Measurements from ENCODE around the gene F2RL3. TPM values are rescaled to one million over a fixed set of nuclear protein-coding genes. Genes with fewer than 3 reads are reported as not detected.

The F2RL3 gene
- polyA plus RNA-seq, 1 donor (not counting 4 experiments of a cell fraction or from before 2014, with no cell fraction given): not detected

DNA sequence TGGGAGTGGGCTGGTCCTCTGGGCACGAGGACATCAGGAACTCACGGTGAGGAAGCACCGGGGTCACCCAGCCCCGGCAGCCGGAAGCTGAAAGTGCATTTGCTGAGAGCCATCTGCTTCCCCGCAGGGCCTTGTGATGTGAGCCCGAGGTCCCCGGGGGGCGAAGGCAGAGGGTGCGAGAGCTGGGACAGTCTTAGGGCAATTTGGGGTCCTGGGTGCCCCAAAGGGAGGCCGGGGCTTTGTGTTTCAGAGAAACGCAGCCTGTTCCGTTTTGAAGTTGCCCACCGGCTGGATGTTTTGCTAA, 4.8 kb downstream of the F2RL3 start:
- Histone ChIP-seq H3K27ac (ENCODE audit: control insufficient read depth, insufficient read depth, low read length) (no peak overlapping the region), H2AFZ (ENCODE audit: control insufficient read depth, low read length) (no peak overlapping the region), H3K4me1 (ENCODE audit: control insufficient read depth, extremely low read depth, insufficient read depth, low read length) (no peaks in the 10 kb centered on the region), H3K27me3 (ENCODE audit: control insufficient read depth, extremely low read depth, insufficient read depth, low read length) (no peaks in the 10 kb centered on the region), H3K79me2 (ENCODE audit: control insufficient read depth, insufficient read depth, low read length) (no peaks in the 10 kb centered on the region), H3K9ac (ENCODE audit: control insufficient read depth, extremely low read depth, insufficient read depth, low read length) (no peak overlapping the region), H3K9me1 (ENCODE audit: control insufficient read depth, extremely low read depth, insufficient read depth, low read length) (no peaks in the 10 kb centered on the region), H3K9me3 (ENCODE audit: control insufficient read depth, low read depth, low read length) (no peaks in the 10 kb centered on the region), H4K20me1 (ENCODE audit: control insufficient read depth, extremely low read depth, insufficient read depth, low read length) (no peaks in the 10 kb centered on the region), H3K4me2 (ENCODE audit: control insufficient read depth, extremely low read depth, insufficient read depth, low read depth, low read length) (no peak overlapping the region), H3K36me3 (ENCODE audit: control insufficient read depth in 2 of 2, extremely low read depth in 1 of 2, insufficient read depth in 2 of 2, low read length in 2 of 2) (no peaks in the 10 kb centered on the region), H3K4me3 (ENCODE audit: control insufficient read depth in 2 of 3, extremely low read depth in 1 of 3, insufficient read depth in 2 of 3, low read depth in 1 of 3, low read length in 3 of 3) (no peak overlapping the region)
- dilution Hi-C loops (cut with MboI; ENCODE audit: extremely low pct_ligation_motif_present, low sequenced_read_pairs): no loop called here
- TF ChIP-seq EZH2 (IDR thresholded peaks at IDR 0.05; ENCODE audit: low read length) (no peak), CTCF (optimal IDR thresholded peaks at IDR 0.05 in 1 of 3, IDR thresholded peaks at IDR 0.05 in 1 of 3, conservative IDR thresholded peaks at IDR 0.05 in 1 of 3; ENCODE audit: extremely low read depth in 1 of 3, insufficient read depth in 2 of 3, low read length in 3 of 3) (no peak)
- FAIRE-seq (no peak), DNase-seq (ENCODE audit: low read depth, low spot score) (no peak)

GRCh38 chr19:16894080-16894479, 5.3 kb downstream of the F2RL3 start:
- Histone ChIP-seq H3K9ac (ENCODE audit: control insufficient read depth, extremely low read depth, insufficient read depth, low read length) (no peak overlapping the region), H3K4me3 (ENCODE audit: control insufficient read depth in 2 of 3, extremely low read depth in 1 of 3, insufficient read depth in 2 of 3, low read depth in 1 of 3, low read length in 3 of 3) (no peak overlapping the region), H2AFZ (ENCODE audit: control insufficient read depth, low read length) (no peak overlapping the region), H3K4me1 (ENCODE audit: control insufficient read depth, extremely low read depth, insufficient read depth, low read length) (no peaks in the 10 kb centered on the region), H3K36me3 (ENCODE audit: control insufficient read depth in 2 of 2, extremely low read depth in 1 of 2, insufficient read depth in 2 of 2, low read length in 2 of 2) (no peaks in the 10 kb centered on the region), H3K9me1 (ENCODE audit: control insufficient read depth, extremely low read depth, insufficient read depth, low read length) (no peaks in the 10 kb centered on the region), H3K79me2 (ENCODE audit: control insufficient read depth, insufficient read depth, low read length) (no peaks in the 10 kb centered on the region), H3K27ac (ENCODE audit: control insufficient read depth, insufficient read depth, low read length) (no peak overlapping the region), H3K9me3 (ENCODE audit: control insufficient read depth, low read depth, low read length) (no peaks in the 10 kb centered on the region), H3K4me2 (ENCODE audit: control insufficient read depth, extremely low read depth, insufficient read depth, low read depth, low read length) (no peak overlapping the region), H3K27me3 (ENCODE audit: control insufficient read depth, extremely low read depth, insufficient read depth, low read length) (no peaks in the 10 kb centered on the region), H4K20me1 (ENCODE audit: control insufficient read depth, extremely low read depth, insufficient read depth, low read length) (no peaks in the 10 kb centered on the region)
- DNase-seq (ENCODE audit: low read depth, low spot score): no peak
- no peak for FAIRE-seq
- TF ChIP-seq EZH2 (IDR thresholded peaks at IDR 0.05; ENCODE audit: low read length) (no peak), CTCF (optimal IDR thresholded peaks at IDR 0.05 in 1 of 3, IDR thresholded peaks at IDR 0.05 in 1 of 3, conservative IDR thresholded peaks at IDR 0.05 in 1 of 3; ENCODE audit: extremely low read depth in 1 of 3, insufficient read depth in 2 of 3, low read length in 3 of 3) (no peak)
- dilution Hi-C loops (cut with MboI; ENCODE audit: extremely low pct_ligation_motif_present, low sequenced_read_pairs): no loop called here

Data from keratinocyte (primary cell).